H9 (cell line): ENCODE results near the gene ACER1. TPM values are rescaled to one million over a fixed set of nuclear protein-coding genes. Genes with fewer than 3 reads are reported as not detected.

Experiments
- DNase-seq: peaks from one replicate; pipeline ENCODE4 v3.0.0-alpha.2; 2017
- H2AFZ ChIP-seq: one replicate; pipeline ENCODE4 v1.6.1; 2013; ENCODE audit warnings: mild to moderate bottlenecking, low read length, control low read depth, moderate library complexity
- H2AK5ac ChIP-seq: 2 replicates; pipeline ENCODE4 v1.6.1; 2013; ENCODE audit warnings: low read length, control low read depth, mixed read lengths; ENCODE audit not compliant: insufficient read length
- H2BK120ac ChIP-seq: one replicate; pipeline ENCODE4 v1.6.1; 2013; ENCODE audit warnings: low read depth, mild to moderate bottlenecking, low read length, control low read depth, inconsistent platforms; ENCODE audit not compliant: poor library complexity, severe bottlenecking
- H2BK12ac ChIP-seq: 2 replicates; pipeline ENCODE4 v1.6.1; 2013; ENCODE audit warnings: low read length, control low read depth, mixed read lengths, low read depth; ENCODE audit not compliant: insufficient read length
- H2BK15ac ChIP-seq: 2 replicates; pipeline ENCODE4 v1.6.1; 2013; ENCODE audit warnings: low read depth, low read length, control low read depth
- H2BK20ac ChIP-seq: one replicate; pipeline ENCODE4 v1.6.1; 2013; ENCODE audit warnings: low read depth, mild to moderate bottlenecking, low read length, control low read depth, inconsistent platforms; ENCODE audit not compliant: poor library complexity, severe bottlenecking
- H2BK5ac ChIP-seq: 2 replicates; pipeline ENCODE4 v1.6.1; 2013; ENCODE audit warnings: low read length, control low read depth, mixed read lengths; ENCODE audit not compliant: insufficient read length
- H3K14ac ChIP-seq: 2 replicates; pipeline ENCODE4 v1.6.1; 2013; ENCODE audit warnings: low read length, control low read depth; ENCODE audit not compliant: insufficient read depth
- H3K18ac ChIP-seq: 2 replicates; pipeline ENCODE4 v1.6.1; 2013; ENCODE audit warnings: low read depth, mild to moderate bottlenecking, mixed read lengths, low read length, control low read depth; ENCODE audit not compliant: insufficient read length
- H3K23ac ChIP-seq: 2 replicates; pipeline ENCODE4 v1.6.1; 2013; ENCODE audit warnings: low read length, control low read depth, mixed read lengths, low read depth; ENCODE audit not compliant: insufficient read length
- H3K23me2 ChIP-seq: 2 replicates; pipeline ENCODE4 v1.6.1; 2013; ENCODE audit warnings: low read depth, mild to moderate bottlenecking, mixed read lengths, low read length, control low read depth; ENCODE audit not compliant: insufficient read length, poor library complexity, severe bottlenecking
- H3K27ac ChIP-seq: 2 replicates; pipeline ENCODE4 v1.5.1; 2013; ENCODE audit warnings: low read length, control low read depth, mixed read lengths, low read depth; ENCODE audit not compliant: insufficient read length
- H3K27me3 ChIP-seq: 2 replicates; pipeline ENCODE4 v1.6.1; 2013; ENCODE audit warnings: low read length, control low read depth, inconsistent platforms; ENCODE audit not compliant: insufficient read depth
- H3K4ac ChIP-seq: 2 replicates; pipeline ENCODE4 v1.6.1; 2013; ENCODE audit warnings: low read depth, mild to moderate bottlenecking, control low read depth, inconsistent platforms, low read length, moderate library complexity
- H3K4me1 ChIP-seq: 2 replicates; pipeline ENCODE4 v1.6.1; 2013; ENCODE audit warnings: low read length, control low read depth, inconsistent platforms; ENCODE audit not compliant: insufficient read depth
- H3K4me2 ChIP-seq: 2 replicates; pipeline ENCODE4 v1.6.1; 2013; ENCODE audit warnings: low read length, control low read depth, mixed read lengths; ENCODE audit not compliant: insufficient read length, insufficient read depth
- H3K56ac ChIP-seq: 2 replicates; pipeline ENCODE4 v1.6.1; 2013; ENCODE audit warnings: low read depth, mild to moderate bottlenecking, mixed read lengths, low read length, control low read depth; ENCODE audit not compliant: insufficient read length
- H3K79me1 ChIP-seq: 2 replicates; pipeline ENCODE4 v1.6.1; 2013; ENCODE audit warnings: low read depth, mild to moderate bottlenecking, moderate library complexity, low read length, control low read depth, inconsistent platforms; ENCODE audit not compliant: insufficient read depth, poor library complexity, severe bottlenecking
- H3K79me2 ChIP-seq: 2 replicates; pipeline ENCODE4 v1.6.1; 2013; ENCODE audit warnings: low read length, control low read depth, inconsistent platforms; ENCODE audit not compliant: insufficient read depth
- H3K9ac ChIP-seq: 2 replicates; pipeline ENCODE4 v1.6.1; 2013; ENCODE audit warnings: low read length, control low read depth, mixed read lengths; ENCODE audit not compliant: insufficient read length; ENCODE audit errors: extremely low read depth
- H3K9me3 ChIP-seq: one replicate; pipeline ENCODE4 v1.6.1; 2013; ENCODE audit warnings: low read depth, low read length, inconsistent platforms; ENCODE audit not compliant: control insufficient read depth
- H3T11ph ChIP-seq: one replicate; pipeline ENCODE4 v1.6.1; 2013; ENCODE audit warnings: mild to moderate bottlenecking, low read length, control low read depth, inconsistent platforms
- H4K20me1 ChIP-seq: one replicate; pipeline ENCODE4 v1.6.1; 2013; ENCODE audit not compliant: control insufficient read depth, insufficient read length, insufficient read depth
- H4K5ac ChIP-seq: 2 replicates; pipeline ENCODE4 v1.6.1; 2013; ENCODE audit warnings: low read depth, mild to moderate bottlenecking, mixed read lengths, low read length, control low read depth; ENCODE audit not compliant: insufficient read length
- H4K8ac ChIP-seq: replicated peaks from 2 replicates; pipeline ENCODE4 v1.6.1; 2013; ENCODE audit warnings: low read length, control low read depth, mixed read lengths, low read depth; ENCODE audit not compliant: insufficient read length
- H4K91ac ChIP-seq: 2 replicates; pipeline ENCODE4 v1.6.1; 2013; ENCODE audit warnings: low read depth, mild to moderate bottlenecking, moderate library complexity, mixed read lengths, low read length, control low read depth; ENCODE audit not compliant: insufficient read length
- H3K27ac Mint-ChIP-seq, 3 experiments: 2 replicates in 2 of 3; 3 replicates in 1 of 3; pipeline ENCODE4 v1.8.0; 2020 to 2021; ENCODE audit warnings: mixed read lengths in 3 of 3, mild to moderate bottlenecking in 1 of 3, moderate library complexity in 1 of 3
- H3K27me3 Mint-ChIP-seq: 2 replicates; pipeline ENCODE4 v1.8.0; 2021; ENCODE audit warnings: low read depth, mild to moderate bottlenecking, moderate library complexity, mixed read lengths
- H3K36me3 Mint-ChIP-seq, 3 experiments: 2 replicates in 2 of 3; 3 replicates in 1 of 3; pipeline ENCODE4 v1.8.0; 2020 to 2021; ENCODE audit warnings: low read depth in 3 of 3, mixed read lengths in 3 of 3; ENCODE audit not compliant: insufficient read depth in 1 of 3
- H3K4me1 Mint-ChIP-seq, 2 experiments: 2 replicates each; pipeline ENCODE4 v1.8.0; 2020; ENCODE audit warnings: mixed read lengths in 2 of 2
- H3K4me3 Mint-ChIP-seq, 2 experiments: 2 replicates in 1 of 2; 3 replicates in 1 of 2; pipeline ENCODE4 v1.8.0; 2020 to 2021; ENCODE audit warnings: mild to moderate bottlenecking in 2 of 2, mixed read lengths in 2 of 2, moderate library complexity in 1 of 2
- H3K9me3 Mint-ChIP-seq, 2 experiments: 2 replicates in 1 of 2; 3 replicates in 1 of 2; pipeline ENCODE4 v1.8.0; 2020; ENCODE audit warnings: mild to moderate bottlenecking in 2 of 2, mixed read lengths in 2 of 2, moderate library complexity in 1 of 2
- WGBS: extraction: QIAGEN DNeasy Blood & Tissue Kit; methylation state at CpG from one replicate; pipeline ENCODE4 v1.1.7; 2013; ENCODE audit warnings: missing lambda C conversion rate, low lambda C conversion rate, mixed read lengths; ENCODE audit not compliant: insufficient read length; ENCODE audit errors: extremely low coverage; 5-methylcytosine and 5-hydroxymethylcytosine counted together
- total RNA-seq: library from RNA; stranded (reverse); gene quantifications from 2 replicates; pipeline ENCODE4 v1.2.1, GENCODE V29; 2021
- TF ChIP-seq, protein P1 (sequence below): fragments of 200-600 bp; sonication (generic); conservative IDR thresholded peaks from 3 replicates; pipeline ENCODE4 v1.8.0; 2021; ENCODE audit warnings: antibody characterized with exemption, mild to moderate bottlenecking

The ACER1 gene
- total RNA-seq, 1 experiment from 2014 or later: not detected

DNA sequence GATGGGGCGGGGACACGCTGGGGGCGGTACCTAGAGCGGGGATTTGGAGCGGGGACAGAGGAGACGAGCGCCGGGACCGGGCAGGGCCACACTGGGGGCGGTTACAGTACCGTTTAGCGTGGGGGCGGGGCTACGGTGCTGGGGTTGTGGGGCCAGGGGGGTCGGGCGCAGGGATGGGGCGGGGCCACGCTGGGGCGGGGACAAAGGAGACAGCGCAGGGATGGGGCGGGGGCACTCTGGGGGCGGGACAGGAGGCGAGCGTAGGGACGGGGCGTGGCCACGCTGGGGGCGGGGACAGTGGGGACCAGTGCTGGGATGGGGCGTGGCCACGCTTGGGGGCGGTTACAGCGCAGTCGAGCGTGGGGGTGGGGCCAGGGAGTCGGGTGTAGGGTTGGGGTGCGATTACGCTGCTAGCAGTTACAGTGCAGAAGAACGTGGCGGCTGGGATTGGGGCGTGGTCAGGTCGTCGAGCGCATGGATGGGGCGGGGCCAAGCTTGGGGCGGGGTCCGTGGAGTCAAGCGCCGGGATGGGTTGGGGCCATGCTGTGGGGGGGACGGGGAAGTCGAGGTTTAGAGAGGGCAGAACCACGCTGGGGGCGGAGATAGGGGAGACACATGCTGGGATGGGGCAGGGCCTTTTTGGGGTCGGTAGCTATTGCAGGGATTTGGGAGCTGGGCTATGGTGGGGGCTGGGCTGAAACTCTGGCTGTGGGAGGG, 39.8 kb upstream of the ACER1 start:
- no CpG with 5 or more reads among the region's 53 CpGs for WGBS

More for the DNA sequence above, 39.8 kb upstream of the ACER1 start:
- H3K9ac ChIP-seq: peak overlapping the region; percentile 68
- peaks cover 3% of the 10 kb centered on the region for H3K27me3 Mint-ChIP-seq
- H3T11ph ChIP-seq: no peak overlapping the region
- no peak overlapping the region for H2AK5ac ChIP-seq
- no peaks in the 10 kb centered on the region for H3K4me1 ChIP-seq
- H3K27me3 ChIP-seq: no peaks in the 10 kb centered on the region
- no peak overlapping the region for H2BK15ac ChIP-seq
- no peaks in the 10 kb centered on the region for H3K79me1 ChIP-seq
- H4K8ac ChIP-seq: no peak overlapping the region
- H3K9me3 ChIP-seq: no peaks in the 10 kb centered on the region
- H3K36me3 Mint-ChIP-seq: peaks cover 6 to 10% (median 9%) of the 10 kb centered on the region in 3 experiments; a peak in 6 of 7 replicates
- DNase-seq: peak; percentile 100
- H2BK12ac ChIP-seq: no peak overlapping the region
- H3K18ac ChIP-seq: peak overlapping the region; percentile 81
- H2AFZ ChIP-seq: no peak overlapping the region
- H3K23me2 ChIP-seq: no peaks in the 10 kb centered on the region
- no peak overlapping the region for H4K91ac ChIP-seq
- no peak overlapping the region for H2BK120ac ChIP-seq
- no peak overlapping the region for H3K56ac ChIP-seq
- no peak overlapping the region for H3K14ac ChIP-seq
- TF ChIP-seq, protein P1, sequence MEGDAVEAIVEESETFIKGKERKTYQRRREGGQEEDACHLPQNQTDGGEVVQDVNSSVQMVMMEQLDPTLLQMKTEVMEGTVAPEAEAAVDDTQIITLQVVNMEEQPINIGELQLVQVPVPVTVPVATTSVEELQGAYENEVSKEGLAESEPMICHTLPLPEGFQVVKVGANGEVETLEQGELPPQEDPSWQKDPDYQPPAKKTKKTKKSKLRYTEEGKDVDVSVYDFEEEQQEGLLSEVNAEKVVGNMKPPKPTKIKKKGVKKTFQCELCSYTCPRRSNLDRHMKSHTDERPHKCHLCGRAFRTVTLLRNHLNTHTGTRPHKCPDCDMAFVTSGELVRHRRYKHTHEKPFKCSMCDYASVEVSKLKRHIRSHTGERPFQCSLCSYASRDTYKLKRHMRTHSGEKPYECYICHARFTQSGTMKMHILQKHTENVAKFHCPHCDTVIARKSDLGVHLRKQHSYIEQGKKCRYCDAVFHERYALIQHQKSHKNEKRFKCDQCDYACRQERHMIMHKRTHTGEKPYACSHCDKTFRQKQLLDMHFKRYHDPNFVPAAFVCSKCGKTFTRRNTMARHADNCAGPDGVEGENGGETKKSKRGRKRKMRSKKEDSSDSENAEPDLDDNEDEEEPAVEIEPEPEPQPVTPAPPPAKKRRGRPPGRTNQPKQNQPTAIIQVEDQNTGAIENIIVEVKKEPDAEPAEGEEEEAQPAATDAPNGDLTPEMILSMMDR: no peak
- peak overlapping the region; percentile 93 to 98 (median 96); a peak in 6 of 7 replicates for H3K27ac Mint-ChIP-seq
- H3K4me1 Mint-ChIP-seq: peaks cover 9 to 19% of the 10 kb centered on the region in 2 experiments
- no peaks in the 10 kb centered on the region for H3K9me3 Mint-ChIP-seq
- no peak overlapping the region for H3K4ac ChIP-seq
- peak overlapping the region; percentile 86 to 89 for H3K4me3 Mint-ChIP-seq
- no peaks in the 10 kb centered on the region for H3K79me2 ChIP-seq
- H3K23ac ChIP-seq: no peak overlapping the region
- no peak overlapping the region for H4K5ac ChIP-seq
- no peak overlapping the region for H2BK5ac ChIP-seq
- H2BK20ac ChIP-seq: no peak overlapping the region
- H3K27ac ChIP-seq: no peak overlapping the region
- H3K4me2 ChIP-seq: peak overlapping the region; percentile 31
- no peaks in the 10 kb centered on the region for H4K20me1 ChIP-seq
